GM18502 (cell line): ENCODE results near the gene PIP4P1.
"Not testable (repeated sequence)": the region's sequence is repeated elsewhere in the genome, so short reads cannot be mapped to it uniquely, and the experiment has no call there.

ENCODE experiments used
- ATAC-seq: cut with Tn5 transposase; IDR thresholded peaks from one replicate; pipeline ENCODE4 v1.9.1; 2021; ENCODE audit warnings: mild to moderate bottlenecking; ENCODE audit not compliant: unreplicated experiment, poor library complexity

Gene PIP4P1

DNA sequence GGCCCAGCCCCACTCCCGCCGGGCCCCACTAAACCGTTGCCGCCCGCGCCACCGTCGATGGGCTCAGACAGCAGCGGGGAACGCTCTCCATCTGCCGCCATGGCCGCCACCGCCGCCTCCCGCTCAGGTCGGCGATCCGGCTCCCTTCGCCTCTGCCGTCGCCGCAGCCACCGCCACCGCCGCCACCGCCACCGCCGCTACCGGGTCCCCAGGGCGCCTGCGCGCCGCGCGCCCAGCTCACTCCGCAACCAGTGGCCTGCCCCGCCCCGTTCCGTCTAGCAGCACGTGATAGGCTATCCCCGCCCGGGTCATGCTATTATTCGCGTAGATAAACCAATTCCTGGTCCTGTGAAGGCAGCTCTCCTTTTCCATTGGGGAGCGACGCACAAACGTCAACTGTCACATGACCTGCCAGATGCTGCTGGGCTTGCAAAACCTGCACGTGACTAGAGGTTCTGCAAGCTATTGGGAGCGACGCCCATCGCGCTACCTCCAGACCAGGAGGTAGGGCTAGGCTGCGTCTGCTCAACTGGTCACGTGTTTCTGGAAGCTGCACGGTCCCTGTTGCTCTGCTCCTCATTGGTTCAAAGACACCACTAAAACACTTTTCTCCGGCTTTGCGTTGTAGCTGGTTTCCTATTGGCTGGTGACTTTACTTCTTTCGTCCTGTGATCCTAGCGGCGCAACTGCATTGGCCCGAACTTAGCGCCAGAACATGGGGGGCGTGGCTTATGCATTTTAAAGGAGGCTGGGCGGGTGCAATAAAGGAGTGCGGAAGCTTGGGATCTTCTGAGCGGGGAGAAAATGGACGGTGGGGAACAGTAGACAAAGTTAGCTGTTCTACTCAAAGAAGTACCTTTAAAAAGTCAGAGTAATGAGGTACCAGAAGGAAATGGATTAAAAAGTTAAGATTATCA, at the start of gene PIP4P1:
Gene PIP4P1 (minus strand): TSS at position 210 of the 917 bp plus-strand sequence. CDS start 109 bp downstream, at position 101.
- peak; percentile 95 for ATAC-seq

DNA sequence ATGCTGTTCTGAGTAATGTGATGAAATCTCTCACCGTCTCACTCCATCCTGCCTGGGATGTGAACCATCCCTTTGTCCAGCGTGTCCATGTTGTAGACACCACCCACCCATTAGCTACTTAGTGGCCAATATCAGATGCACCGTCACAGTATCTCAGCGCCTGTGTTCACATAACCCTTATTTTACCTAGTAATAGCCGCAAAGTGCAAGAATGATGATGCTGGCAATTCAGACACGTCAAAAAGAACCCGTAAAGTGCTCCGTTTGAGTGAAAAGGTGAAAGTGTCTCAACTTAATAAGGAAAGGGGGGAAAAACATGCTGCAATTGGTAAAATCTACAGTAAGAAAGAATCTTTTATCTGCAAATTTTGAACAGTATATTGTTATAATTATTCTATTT, 47.1 kb upstream of the PIP4P1 start:
- ATAC-seq: no peak

DNA sequence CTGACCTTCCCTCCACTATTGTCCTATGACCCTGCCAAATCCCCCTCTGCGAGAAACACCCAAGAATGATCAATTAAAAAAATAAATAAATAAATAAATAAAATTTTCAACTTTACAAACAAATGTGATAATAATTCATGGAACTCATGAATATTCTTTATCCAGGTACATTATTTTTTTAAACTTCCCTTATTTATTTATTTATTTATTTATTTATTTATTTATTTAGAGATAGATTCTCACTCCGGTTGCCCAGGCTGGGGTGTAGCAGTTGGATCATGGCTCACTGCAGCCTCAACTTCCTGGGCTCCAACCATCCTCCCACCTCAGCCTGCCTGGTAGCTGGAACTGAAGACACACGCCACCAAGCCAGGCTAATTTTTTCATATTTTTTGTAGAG, 46.3 kb upstream of the PIP4P1 start:
- ATAC-seq: not testable (repeated sequence)

DNA sequence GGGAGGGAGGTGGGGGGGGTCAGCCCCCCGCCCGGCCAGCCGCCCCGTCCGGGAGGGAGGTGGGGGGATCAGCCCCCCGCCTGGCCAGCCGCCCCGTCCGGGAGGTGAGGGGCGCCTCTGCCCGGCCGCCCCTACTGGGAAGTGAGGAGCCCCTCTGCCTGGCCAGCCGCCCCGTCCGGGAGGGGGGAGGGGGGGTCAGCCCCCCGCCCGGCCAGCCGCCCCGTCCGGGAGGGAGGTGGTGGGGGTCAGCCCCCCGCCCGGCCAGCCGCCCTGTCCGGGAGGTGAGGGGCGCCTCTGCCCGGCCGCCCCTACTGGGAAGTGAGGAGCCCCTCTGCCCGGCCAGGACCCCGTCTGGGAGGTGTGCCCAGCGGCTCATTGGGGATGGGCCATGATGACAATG, 45.5 kb upstream of the PIP4P1 start:
- ATAC-seq: not testable (repeated sequence)

DNA sequence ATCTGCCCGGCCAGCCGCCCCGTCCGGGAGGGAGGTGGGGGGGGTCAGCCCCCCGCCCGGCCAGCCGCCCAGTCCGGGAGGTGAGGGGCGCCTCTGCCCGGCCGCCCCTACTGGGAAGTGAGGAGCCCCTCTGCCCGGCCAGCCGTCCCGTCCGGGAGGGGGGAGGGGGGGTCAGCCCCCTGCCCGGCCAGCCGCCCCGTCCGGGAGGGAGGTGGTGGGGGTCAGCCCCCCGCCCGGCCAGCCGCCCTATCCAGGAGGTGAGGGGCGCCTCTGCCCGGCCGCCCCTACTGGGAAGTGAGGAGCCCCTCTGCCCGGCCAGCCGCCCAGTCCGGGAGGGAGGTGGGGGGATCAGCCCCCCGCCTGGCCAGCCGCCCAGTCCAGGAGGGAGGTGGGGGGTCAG, 45.0 kb upstream of the PIP4P1 start:
- not testable (repeated sequence) for ATAC-seq

DNA sequence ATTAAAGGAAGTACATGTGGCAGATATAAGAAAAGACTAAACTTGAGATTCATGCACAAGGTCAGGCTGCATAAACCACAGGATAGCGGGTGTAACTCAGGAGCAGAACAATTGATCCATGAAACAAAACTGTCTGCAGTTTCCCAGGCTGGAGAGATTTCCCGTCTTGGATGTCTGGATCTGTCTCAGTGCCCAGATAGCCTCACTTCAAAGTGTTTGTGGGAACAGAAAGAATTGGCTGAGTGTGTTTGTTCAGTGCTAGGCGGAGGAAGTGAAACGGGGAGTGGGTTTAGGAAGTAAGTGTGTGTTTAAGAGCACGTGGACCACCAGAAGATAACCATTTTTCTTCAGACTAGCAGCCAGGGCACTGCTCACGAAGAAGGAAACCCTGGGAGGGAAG, 42.7 kb upstream of the PIP4P1 start:
- ATAC-seq: no peak

DNA sequence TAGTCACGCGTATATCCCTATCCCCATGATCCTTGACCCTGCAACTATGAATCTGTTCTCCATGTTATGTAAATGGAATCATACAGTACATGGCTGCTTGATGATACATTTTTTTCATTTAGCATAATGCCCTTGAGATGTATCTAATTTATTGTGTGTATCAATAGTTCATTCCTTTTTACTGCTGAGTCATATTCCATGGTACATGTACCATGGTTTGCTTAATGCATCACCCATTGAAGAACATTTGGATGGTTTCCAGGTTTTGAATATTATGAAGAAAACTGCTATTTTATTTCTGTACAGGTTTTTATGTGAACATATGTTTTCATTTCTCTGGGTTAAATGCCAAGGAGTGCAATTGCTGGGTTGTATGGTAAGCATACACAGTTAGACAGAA, 40.1 kb upstream of the PIP4P1 start:
- no peak for ATAC-seq

DNA sequence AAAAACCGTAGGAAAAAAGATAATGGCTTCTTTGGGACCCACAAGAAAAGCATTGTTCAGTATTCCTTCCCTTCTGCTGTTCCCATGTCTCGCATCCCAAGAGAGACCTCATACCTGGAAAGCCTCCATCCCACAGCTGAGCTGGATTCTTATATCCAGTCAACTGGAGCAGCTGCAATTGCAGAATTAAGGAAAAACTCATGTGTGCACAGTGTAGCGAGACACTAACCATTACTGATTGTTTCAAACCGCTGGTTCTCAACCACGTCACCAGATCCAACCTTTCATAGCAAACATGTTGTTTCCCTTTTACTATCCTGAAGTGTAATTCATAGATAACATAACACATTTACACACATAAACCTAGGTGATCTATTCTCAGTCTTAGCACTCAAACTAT, 38.6 kb upstream of the PIP4P1 start:
- no peak for ATAC-seq

DNA sequence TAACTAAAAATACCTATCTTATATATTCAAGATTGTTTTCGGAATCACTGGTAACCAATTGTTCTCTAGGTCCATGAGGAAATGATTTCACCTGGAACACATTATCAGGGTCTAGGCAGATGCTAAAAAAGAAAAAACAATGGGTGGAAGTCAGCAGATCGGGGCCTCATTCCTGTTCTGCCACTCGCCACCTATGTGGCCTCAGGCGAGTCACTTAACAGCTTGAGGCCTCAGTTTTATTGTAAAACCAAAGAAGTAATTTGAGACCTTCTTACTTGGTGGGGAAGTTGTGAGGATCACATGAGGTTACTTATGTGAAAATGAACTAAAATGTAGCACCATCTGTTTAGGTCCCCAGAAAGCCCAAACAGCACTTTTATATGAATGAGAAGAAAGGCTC, 37.9 kb upstream of the PIP4P1 start:
- no peak for ATAC-seq

DNA sequence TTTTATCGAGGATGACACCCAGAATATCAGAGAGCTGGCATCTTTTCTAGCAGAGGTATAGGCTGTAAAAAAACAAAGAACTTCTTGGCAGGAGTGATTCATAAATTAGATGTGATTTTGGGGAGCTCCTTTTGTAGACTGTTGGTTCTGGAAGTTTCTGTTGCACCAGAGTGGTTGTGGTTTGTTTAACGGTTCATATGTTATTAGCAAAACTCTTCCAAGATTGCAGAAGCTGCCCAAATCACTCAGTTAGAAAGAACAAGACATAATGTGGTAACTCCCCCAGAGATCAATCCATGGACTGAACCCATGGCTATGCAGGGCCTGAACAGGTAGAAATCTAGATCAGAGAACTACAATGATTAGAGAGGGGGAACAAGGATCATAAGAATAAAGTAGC, 37.4 kb upstream of the PIP4P1 start:
- ATAC-seq: no peak

DNA sequence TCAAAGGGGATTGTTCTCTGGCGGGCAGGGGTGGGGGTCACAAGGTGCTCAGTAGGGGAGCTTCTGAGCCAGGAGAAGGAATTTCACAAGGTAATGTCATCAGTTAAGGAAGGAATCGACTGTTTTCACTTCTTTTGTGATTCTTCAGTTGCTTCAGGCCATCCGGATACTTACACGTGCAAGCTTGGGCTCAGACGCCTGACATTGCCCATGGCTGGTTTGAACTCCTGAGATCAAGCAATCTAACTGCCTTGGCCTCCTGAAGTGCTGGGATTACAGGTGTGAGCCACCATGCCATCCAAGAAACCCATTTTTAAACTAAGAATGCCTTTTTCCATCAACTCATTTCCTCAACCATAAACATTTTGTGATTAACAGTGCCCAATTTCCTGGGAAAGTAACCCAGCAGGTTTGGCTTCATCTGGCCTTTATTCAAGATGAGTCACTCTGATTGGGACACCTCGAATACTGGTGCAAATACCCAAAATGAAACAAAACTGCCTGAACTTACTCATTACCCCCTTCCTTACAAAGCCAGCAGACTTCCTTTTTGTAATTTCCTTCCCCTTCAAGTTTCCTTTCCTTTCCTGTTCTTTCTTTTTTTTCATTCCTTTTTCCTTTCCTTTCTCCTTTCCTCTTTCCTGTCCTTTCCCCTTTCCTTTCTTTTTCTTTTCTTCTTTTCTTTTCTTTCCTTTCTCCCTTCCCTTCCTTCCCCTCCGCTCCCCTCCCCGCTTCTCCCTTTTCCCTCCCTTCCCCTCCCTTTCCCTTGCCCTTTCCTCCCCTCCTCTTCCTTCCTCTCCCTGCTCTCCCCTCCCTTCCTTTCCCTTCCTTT, 33.9 kb upstream of the PIP4P1 start:
- ATAC-seq: no peak

DNA sequence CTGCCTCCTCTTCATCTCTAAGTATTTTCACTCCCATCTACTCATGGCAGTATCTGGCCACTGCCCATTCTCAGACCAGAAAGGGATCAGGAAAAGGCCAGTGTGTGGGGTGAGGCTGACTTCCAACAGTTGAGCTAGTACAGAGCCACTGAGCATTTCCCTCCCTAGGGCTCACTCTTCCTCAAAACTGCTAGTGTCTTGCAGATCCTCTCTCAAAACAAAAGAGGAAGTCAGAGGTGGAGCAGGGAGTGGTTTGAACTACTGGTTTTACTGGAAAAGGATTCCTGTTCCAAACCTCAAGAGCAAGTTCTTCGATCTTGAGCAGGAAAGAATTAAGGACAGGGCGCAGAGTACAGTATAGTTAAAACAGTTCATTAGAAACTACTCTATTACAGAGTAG, 32.4 kb upstream of the PIP4P1 start:
- ATAC-seq: no peak

DNA sequence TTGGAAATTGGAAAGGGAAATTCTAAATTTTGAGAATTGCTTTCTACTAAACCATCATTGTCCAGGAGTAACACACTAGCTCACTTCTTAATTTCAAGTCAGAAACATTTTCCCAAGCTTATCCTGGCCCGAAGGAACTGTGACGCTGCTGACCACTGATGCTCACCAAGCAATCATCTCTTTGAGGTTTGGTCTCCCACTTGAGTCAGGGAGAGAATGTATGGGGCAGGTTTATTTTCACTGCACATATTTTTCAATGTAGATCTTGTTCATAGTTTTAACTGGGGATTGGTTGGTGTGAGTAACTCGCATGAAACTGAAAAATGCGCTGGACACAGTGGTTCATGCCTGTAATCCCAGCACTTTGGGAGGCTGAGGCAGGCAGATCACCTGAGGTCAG, 31.3 kb upstream of the PIP4P1 start:
- no peak for ATAC-seq

DNA sequence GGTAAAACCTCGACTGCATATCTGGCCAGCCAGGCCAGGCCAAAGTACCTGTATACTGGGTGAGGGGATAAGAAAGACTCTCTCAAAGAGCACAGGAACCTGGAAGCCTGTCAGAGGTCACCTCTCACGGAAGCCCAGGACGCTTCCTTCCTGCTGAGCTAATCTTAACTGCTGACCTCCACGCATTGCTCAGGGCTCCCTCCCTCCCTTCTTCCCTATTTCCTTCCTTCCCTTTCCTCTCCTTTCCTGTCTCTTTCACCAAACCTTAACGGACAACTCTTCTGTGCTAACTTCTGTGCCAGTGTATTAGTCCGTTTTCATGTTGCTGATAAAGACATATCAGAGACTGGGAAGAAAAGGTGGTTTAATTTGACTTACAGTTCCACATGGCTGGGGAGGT, 29.3 kb upstream of the PIP4P1 start:
- no peak for ATAC-seq

DNA sequence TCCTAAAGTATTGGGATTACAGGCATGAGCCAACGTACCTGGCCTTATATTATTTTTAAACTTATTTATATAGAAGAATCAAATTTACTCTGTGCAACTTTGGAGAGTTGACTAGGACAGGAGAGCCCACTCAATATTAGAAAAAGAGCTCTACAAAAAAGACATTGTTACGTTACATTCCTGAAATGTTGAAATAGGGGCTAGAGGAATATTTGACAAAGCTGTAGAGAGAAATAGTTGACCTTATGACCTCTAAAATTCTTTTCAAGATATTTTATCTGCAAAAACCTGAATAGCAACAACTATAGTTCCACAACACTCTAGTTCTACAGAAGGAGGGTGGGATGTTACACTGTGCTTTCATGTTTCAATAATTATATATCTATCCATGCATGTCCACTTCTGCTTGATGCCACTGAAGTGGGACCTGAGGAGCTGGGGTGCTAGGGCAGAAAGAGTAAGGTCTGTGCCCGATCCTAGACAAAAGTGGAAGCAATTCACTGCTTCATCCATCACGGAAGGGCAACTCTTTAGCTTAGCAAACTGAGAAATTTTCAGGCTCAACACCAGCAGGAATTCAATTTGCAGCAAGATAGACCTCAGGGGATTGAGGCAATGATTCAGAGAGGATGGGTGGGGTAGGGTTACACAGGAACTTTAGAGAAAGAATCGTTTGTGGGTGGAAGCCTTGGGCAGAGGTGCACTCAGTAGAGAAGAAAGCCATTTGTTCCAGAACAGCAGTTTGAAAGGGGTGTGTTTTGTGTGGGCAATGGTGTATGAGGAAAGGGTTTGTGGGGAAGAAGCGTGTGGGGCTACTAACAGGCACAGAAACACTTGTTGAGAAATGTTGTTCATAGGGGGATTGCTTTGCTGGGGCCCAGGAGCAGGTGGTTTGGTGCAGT, 28.1 kb upstream of the PIP4P1 start:
- ATAC-seq: no peak

DNA sequence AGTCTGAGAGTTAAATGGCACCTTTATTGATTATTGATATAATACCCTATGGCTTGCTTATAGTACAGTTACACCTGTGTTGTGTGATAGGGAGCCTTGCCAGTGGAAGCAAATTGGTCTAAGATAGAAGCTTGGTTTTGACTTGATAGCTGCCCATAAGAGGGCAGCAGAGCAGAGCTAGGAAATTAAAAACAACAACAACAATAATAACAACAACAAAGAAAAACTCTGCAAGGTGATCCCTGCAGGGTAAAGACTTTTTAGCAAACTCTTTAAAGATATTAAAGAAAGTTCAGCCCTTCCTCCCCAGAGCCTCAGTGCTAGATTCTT, 26.1 kb upstream of the PIP4P1 start:
- no peak for ATAC-seq

DNA sequence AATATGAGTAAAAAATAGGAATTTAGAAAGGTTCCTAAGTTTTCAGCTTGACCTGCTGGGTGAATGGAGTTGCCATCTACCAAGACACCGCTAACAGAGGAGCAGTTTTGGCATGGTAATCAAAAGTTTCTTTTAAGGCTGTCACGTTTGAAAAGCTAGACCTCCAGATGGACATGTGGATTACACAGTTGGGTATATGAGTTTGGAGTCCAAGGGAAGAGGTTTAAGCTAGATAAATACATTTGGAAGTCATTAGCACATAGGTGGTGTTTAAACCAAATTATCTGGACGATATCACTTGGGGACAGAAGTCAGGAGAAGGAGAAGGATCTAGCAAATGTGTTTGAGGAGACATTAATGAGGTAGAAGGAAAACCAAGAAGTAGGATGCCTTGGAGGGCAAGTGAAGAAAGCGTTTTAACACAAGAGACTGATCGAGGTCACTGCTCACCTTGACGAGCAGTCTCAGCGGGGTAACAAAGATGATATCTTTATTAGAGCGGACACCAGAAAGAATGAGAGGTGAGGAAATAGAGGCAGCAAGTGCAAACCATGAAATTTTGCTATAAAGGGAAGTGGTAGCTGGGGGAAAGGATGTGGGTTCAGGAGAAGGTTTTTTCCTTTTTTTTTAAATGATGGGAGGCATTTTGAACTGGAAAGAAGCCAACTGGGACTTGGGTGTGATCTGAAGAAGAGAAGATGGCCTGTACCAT, 25.6 kb upstream of the PIP4P1 start:
- no peak for ATAC-seq

DNA sequence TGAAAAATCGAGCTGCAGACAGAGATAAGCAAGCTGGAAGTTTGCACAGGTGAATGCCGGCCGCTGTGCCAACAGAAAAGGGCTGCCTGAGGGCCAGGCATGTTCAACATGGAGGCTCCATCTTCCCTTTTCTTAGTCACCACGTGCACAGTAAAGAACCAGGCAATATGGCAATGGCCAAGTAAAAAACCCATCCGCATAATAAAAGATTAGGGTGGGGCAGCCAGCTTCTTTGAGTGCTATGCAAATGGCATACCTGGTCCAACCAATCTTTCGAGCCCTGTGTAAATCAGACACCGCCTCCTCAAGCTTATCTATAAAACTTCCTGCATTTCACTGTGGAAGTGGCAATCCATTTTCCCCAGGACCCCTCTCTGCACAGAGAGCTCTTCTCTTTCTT, 24.7 kb upstream of the PIP4P1 start:
- ATAC-seq: no peak

DNA sequence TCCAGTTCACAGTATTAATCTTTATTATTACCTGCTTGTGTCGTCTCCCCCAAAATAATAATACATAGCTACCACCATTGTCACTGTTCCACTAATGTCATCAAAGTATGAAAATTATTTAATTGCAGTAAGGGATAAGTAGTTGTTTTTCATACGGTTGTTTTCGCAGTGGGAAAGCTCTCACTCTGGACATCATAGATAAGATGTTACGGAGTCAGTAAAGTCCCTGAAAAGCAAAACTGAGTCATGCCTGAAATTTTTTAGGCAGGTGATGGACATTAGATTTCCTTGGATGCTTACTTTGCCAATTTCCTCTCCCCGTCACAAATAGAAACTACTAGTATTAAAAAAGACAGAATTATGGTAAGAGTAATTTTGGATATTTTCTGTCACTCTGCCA, 21.1 kb upstream of the PIP4P1 start:
- no peak for ATAC-seq

DNA sequence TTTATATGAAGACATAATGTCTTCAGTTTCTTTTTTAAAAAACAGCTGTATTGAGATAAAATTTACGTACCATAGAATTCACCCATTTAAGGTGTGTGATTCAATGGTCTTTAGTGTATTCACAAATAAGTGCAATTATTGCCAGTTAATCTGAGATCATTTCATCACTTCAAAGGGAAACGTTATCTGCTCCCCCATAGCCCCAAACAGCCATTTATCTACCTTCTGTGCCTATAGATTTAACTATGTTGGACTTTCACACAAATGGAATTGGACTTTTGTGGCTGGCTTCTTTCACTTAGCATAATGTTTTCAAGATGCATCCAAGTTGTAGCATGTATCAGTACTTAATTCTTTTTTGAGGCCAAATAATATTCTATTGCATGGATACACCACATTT, 17.7 kb upstream of the PIP4P1 start:
- no peak for ATAC-seq
